ENCODE results near the gene TAF9.
"Not testable (repeated sequence)": the region's sequence is repeated elsewhere in the genome, so short reads cannot be mapped to it uniquely, and the experiment has no call there.

Gene TAF9

DNA sequence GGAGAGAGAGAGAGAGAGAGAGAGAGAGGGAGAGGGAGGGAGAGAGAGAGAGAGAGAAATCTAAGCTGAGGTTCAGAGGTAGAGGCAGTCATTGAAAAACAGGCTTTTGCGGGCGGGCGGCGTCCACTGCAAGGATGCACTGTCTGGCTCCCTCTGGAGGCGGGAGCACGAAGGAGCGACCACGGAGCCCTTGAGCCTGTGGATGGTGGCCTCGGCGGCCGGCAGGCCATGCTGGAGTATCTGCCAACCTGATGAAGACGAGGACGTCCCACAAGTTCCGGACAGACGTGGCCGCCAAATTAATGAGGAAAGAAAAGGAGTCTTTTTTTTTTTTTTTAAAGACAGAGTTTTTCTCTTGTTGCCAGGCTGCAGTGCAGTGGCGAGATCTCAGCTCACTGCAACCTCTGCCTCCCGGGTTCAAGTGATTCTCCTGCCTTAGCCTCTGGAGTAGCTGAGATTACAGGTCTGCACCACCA is 34.5 kb downstream of the TAF9 start:
- H3K9me3 ChIP-seq (ENCODE audit: control insufficient read depth in 1 of 2, low read length in 2 of 2) = no peaks in the 10 kb centered on the region
- no peaks in the 10 kb centered on the region for H3K36me3 ChIP-seq (ENCODE audit: control insufficient read depth in 1 of 2, insufficient read depth in 2 of 2, low read length in 2 of 2)
- H3K27me3 ChIP-seq (ENCODE audit: low read depth, low read length) = no peaks in the 10 kb centered on the region
- H3K4me1 ChIP-seq (ENCODE audit: control insufficient read depth in 1 of 2, insufficient read depth in 2 of 2, low read length in 2 of 2) = peaks cover 0 to 7% of the 10 kb centered on the region in 2 donors
- no peak overlapping the region for H3K27ac ChIP-seq (ENCODE audit: low read length)
- peak overlapping the region in 1 of 2 donors; percentile 19 for H3K4me3 ChIP-seq (ENCODE audit: low read depth in 1 of 2, low read length in 2 of 2)

DNA sequence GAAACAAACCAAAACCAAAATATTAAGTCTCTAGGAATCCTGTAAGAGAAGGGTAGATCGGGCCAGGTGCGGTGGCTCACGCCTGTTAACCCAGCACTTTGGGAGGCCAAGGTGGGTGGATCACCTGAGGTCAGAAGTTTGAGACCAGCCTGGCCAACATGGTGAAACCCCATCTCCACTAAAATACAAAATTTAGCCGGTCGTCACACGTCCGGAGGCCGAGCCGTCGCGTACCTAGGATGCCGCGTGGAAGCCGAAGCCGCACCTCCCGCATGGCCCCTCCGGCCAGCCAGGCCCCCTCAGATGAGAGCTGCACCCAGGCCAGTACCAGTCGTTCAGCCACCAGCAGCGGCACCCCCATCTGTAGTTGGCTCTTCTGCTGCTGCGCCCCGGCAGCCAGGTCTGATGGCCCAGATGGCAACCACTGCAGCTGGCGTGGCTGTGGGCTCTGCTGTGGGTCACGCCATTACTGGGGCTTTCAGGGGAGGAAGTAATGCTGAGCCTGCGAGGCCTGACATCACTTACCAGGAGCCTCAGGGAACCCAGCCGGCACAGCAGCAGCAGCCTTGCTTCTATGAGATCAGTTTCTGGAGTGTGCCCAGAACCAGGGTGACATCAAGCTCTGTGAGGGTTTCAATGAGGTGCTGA is 35.5 kb downstream of the TAF9 start:
- not testable (repeated sequence) for H3K4me3 ChIP-seq (ENCODE audit: low read depth in 1 of 2, low read length in 2 of 2); H3K4me1 ChIP-seq (ENCODE audit: control insufficient read depth in 1 of 2, insufficient read depth in 2 of 2, low read length in 2 of 2); H3K27me3 ChIP-seq (ENCODE audit: low read depth, low read length); H3K27ac ChIP-seq (ENCODE audit: low read length); H3K9me3 ChIP-seq (ENCODE audit: control insufficient read depth in 1 of 2, low read length in 2 of 2); H3K36me3 ChIP-seq (ENCODE audit: control insufficient read depth in 1 of 2, insufficient read depth in 2 of 2, low read length in 2 of 2)

DNA sequence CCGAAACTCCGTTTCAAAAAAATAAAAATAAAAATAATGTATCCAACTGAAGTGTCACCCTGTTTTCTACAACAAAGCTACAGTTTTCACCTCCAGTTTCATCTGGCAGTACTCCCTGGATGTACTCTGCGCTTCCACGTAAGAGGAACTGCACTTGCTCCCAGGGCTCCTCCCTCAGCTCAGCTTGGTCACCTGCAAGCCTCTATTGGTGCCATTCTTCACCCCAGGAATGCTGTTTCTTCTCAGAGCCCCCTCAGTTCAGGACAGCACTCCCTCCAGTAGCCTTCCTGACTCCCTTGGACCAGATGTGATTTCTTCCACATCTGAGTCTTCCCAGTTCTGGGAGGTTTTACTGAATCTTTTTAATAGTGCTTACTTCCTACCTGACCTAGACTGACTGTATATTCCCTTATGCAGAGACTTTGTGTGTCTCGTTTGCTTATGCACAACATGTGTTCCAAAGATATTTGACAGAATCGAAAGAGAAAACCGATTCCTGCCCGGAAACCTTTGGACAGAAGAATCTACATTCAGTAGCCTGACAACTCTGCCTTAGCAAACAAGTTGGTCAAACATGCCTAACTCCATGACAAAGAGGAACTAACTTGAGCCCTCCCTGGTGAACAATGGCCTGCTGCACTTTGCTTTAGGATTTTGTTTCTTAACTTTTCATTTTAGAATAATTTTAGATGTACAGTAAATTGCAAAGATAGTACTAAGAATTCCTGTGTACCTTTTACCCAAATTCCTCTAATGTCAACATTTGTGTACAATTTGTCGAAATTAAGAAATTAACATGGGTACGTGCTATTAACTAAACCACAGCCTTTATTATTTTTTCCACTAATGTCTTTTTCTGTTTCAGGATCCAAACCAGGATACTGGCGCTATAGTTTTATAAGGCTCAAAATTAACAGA is 37.5 kb downstream of the TAF9 start:
- Histone ChIP-seq H3K4me1 (ENCODE audit: control insufficient read depth in 1 of 2, insufficient read depth in 2 of 2, low read length in 2 of 2) (peaks cover 0 to 7% of the 10 kb centered on the region in 2 donors), H3K27me3 (ENCODE audit: low read depth, low read length) (no peaks in the 10 kb centered on the region), H3K27ac (ENCODE audit: low read length) (peak overlapping the region; percentile 88), H3K4me3 (ENCODE audit: low read depth in 1 of 2, low read length in 2 of 2) (peak overlapping the region; percentile 75 to 84), H3K36me3 (ENCODE audit: control insufficient read depth in 1 of 2, insufficient read depth in 2 of 2, low read length in 2 of 2) (no peaks in the 10 kb centered on the region), H3K9me3 (ENCODE audit: control insufficient read depth in 1 of 2, low read length in 2 of 2) (no peaks in the 10 kb centered on the region)

DNA sequence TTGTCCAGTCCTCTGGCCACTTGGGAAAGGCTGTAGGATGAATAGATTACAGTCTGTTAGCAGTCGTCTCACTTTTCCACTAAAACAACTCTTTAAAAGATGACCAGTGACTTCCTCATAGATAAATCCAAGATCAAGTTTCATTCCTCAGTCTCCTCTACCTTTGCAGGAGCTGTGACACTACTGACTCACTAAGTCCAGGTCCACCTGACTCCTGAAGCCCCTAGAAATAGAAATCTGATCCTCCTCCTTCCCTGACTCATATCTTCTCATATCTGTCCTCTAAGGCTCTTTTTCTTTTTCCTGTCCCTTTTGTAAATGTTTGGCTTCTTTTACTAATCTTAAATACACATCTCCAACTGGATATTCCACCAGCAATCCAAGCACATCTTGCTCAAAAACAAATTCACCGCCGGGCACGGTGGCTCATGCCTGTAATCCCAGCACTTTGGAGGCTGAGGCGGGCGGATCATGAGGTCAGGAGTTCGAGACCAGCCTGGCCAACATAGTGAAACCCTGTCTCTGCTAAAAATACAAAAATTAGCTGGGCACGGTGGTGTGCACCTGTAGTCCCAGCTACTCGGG is 39.3 kb downstream of the TAF9 start:
- Histone ChIP-seq H3K4me3 (ENCODE audit: low read depth in 1 of 2, low read length in 2 of 2) (no peak overlapping the region), H3K36me3 (ENCODE audit: control insufficient read depth in 1 of 2, insufficient read depth in 2 of 2, low read length in 2 of 2) (no peaks in the 10 kb centered on the region), H3K27me3 (ENCODE audit: low read depth, low read length) (no peaks in the 10 kb centered on the region), H3K4me1 (ENCODE audit: control insufficient read depth in 1 of 2, insufficient read depth in 2 of 2, low read length in 2 of 2) (peaks cover 0 to 7% of the 10 kb centered on the region in 2 donors), H3K27ac (ENCODE audit: low read length) (no peak overlapping the region), H3K9me3 (ENCODE audit: control insufficient read depth in 1 of 2, low read length in 2 of 2) (no peaks in the 10 kb centered on the region)

DNA sequence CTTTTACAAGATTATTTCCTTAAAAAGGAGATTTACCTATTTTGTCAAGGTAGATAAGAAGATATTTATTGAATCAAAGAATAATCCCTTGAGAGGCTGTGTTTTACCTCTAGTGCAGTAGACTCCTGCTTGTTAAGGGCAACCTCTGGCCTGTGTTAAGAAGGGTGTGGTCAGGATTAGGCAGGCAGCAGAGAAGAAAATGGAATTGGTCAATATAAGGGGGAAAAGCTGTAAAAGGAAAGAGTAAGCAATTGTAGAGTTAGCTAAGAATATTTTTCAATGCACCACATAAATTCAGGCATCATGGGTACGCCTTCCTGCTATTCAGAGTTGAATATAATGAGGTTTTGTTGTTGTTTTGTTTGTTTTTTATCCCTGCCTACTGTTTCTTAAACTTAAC is 43.0 kb downstream of the TAF9 start:
- Histone ChIP-seq H3K9me3 (ENCODE audit: control insufficient read depth in 1 of 2, low read length in 2 of 2) (no peaks in the 10 kb centered on the region), H3K4me3 (ENCODE audit: low read depth in 1 of 2, low read length in 2 of 2) (no peak overlapping the region), H3K27ac (ENCODE audit: low read length) (no peak overlapping the region), H3K4me1 (ENCODE audit: control insufficient read depth in 1 of 2, insufficient read depth in 2 of 2, low read length in 2 of 2) (no peaks in the 10 kb centered on the region), H3K27me3 (ENCODE audit: low read depth, low read length) (no peaks in the 10 kb centered on the region), H3K36me3 (ENCODE audit: control insufficient read depth in 1 of 2, insufficient read depth in 2 of 2, low read length in 2 of 2) (no peaks in the 10 kb centered on the region)

DNA sequence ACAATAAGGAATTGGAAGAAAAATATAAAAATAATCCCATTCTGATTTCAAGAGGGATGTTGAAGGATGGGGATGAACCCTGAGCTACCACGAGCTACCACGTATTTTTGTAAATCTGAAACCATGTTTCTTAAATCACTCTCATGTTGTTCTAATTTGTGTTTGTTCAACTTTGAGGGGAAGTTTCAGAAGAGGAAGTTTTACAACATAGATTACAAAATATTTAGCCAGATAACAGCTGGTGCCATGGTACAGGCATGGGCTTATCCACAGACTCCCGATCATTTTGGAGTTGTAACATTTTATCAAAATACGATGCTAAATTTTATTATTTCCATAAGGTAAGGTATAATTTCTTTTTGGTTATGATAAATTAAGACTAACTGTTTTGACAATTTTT is 51.9 kb downstream of the TAF9 start:
- Histone ChIP-seq H3K27ac (ENCODE audit: low read length) (no peak overlapping the region), H3K27me3 (ENCODE audit: low read depth, low read length) (no peaks in the 10 kb centered on the region)

DNA sequence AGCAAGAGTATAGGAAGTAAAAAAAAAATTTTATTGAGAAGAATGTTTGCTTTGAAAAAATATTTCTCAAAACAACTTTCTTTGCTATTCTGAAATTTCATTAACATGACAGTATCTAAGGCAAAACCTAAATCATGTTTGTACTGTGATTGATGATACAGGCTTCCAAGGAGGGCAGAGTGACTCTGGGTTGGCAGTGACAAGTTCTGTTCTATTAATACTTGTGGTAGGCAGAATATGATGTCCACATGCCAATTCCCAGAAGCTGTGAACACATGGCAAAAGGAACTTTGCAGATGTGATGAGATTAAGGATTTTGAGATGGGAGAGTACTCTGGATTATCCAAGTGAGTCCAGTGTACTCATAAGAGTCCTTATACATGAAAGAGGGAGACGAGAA is 53.3 kb downstream of the TAF9 start:
- no peaks in the 10 kb centered on the region for H3K27me3 ChIP-seq (ENCODE audit: low read depth, low read length)
- H3K4me3 ChIP-seq (ENCODE audit: low read depth in 1 of 2, low read length in 2 of 2) = no peak overlapping the region
- H3K36me3 ChIP-seq (ENCODE audit: control insufficient read depth in 1 of 2, insufficient read depth in 2 of 2, low read length in 2 of 2) = peaks cover 6 to 26% of the 10 kb centered on the region in 2 donors
- no peaks in the 10 kb centered on the region for H3K9me3 ChIP-seq (ENCODE audit: control insufficient read depth in 1 of 2, low read length in 2 of 2)
- no peaks in the 10 kb centered on the region for H3K4me1 ChIP-seq (ENCODE audit: control insufficient read depth in 1 of 2, insufficient read depth in 2 of 2, low read length in 2 of 2)
- H3K27ac ChIP-seq (ENCODE audit: low read length) = no peak overlapping the region

More for the DNA sequence above, 51.9 kb downstream of the TAF9 start:
- no peak overlapping the region for H3K4me3 ChIP-seq (ENCODE audit: low read depth in 1 of 2, low read length in 2 of 2)
- H3K9me3 ChIP-seq (ENCODE audit: control insufficient read depth in 1 of 2, low read length in 2 of 2) = no peaks in the 10 kb centered on the region
- peaks cover 6 to 26% of the 10 kb centered on the region in 2 donors for H3K36me3 ChIP-seq (ENCODE audit: control insufficient read depth in 1 of 2, insufficient read depth in 2 of 2, low read length in 2 of 2)
- no peaks in the 10 kb centered on the region for H3K4me1 ChIP-seq (ENCODE audit: control insufficient read depth in 1 of 2, insufficient read depth in 2 of 2, low read length in 2 of 2)
